ENCODE measurements around the gene TM4SF18.

DNA sequence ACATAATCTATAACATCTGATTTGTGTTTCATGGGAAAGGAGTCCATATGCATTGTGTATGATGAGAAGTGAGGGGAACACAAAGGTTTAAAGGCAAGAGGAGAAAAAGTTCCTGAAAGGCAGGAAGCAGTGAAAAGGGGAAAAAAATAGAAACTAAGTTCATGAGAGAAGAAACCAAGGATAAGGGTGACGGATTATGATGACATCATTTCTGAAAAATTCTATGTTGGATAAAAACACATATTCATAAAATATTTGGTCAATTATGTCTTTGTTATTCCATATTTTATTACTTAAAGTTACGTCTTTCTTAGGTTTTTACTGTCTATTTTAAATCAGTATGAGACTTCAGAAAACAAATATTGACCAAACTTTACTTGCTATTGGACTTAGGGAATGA, 63.3 kb downstream of the TM4SF18 start:
- TF ChIP-seq GATA2 (IDR thresholded peaks at IDR 0.05; ENCODE audit: low read depth, low read length) (no peak), GATA3 (IDR thresholded peaks at IDR 0.05; ENCODE audit: low read depth, low read length) (no peak)
